ENCODE data around the gene LOC128125822.

DNA sequence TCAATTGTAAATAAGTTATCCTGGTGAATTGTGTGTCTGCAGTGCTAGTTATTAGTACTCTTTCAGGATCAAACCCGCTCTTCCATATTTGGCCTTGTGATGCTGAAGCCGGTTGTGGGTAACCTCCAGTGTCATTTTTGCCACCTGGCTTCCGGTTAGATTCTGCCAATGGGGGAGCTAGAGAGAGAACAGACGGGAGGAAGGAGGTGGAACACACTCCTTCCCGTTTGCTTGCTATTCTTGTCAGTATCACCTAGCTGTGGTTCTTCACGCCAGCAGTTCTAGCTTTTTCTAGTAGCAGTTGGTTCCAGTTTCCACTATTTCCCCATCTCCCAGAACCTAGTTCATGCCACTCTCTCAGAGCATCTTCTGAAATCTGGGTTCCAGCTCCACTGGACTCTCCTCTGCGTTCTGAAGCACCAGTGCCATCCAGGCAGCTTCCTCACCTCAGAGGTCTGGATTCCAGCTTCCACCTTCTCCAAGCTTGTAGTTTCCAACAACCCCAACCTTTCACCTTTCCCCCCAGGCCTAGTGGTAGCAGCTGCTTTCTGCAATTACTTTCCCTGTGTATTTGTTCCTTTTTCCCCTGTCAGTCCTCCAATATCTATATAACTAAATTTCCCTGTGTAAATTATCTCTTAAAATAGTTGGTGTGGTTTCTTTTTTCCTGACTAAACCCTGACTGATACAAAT, 46.9 kb upstream of the LOC128125822 start:
- TF ChIP-seq EZH2 (IDR thresholded peaks at IDR 0.05) (no peak), POLR2A (IDR thresholded peaks at IDR 0.05; ENCODE audit: borderline replicate concordance, extremely low read depth, insufficient read depth, insufficient read length) (no peak), ATF3 (IDR thresholded peaks at IDR 0.05) (no peak), POLR2AphosphoS5 (IDR thresholded peaks at IDR 0.05; ENCODE audit: low read depth, low read length) (no peak), EZH2phosphoT487 (IDR thresholded peaks at IDR 0.05; ENCODE audit: borderline replicate concordance) (no peak), ZBTB33 (IDR thresholded peaks at IDR 0.05; ENCODE audit: extremely low read depth, insufficient replicate concordance, low read length) (no peak), CEBPB (IDR thresholded peaks at IDR 0.05; ENCODE audit: low read depth) (no peak), TCF7L2 (IDR thresholded peaks at IDR 0.05; ENCODE audit: borderline replicate concordance, extremely low read depth, insufficient read depth, insufficient read length) (no peak), MAX (IDR thresholded peaks at IDR 0.05) (no peak)
- TF ChIP-seq, protein P1, sequence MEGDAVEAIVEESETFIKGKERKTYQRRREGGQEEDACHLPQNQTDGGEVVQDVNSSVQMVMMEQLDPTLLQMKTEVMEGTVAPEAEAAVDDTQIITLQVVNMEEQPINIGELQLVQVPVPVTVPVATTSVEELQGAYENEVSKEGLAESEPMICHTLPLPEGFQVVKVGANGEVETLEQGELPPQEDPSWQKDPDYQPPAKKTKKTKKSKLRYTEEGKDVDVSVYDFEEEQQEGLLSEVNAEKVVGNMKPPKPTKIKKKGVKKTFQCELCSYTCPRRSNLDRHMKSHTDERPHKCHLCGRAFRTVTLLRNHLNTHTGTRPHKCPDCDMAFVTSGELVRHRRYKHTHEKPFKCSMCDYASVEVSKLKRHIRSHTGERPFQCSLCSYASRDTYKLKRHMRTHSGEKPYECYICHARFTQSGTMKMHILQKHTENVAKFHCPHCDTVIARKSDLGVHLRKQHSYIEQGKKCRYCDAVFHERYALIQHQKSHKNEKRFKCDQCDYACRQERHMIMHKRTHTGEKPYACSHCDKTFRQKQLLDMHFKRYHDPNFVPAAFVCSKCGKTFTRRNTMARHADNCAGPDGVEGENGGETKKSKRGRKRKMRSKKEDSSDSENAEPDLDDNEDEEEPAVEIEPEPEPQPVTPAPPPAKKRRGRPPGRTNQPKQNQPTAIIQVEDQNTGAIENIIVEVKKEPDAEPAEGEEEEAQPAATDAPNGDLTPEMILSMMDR (IDR thresholded peaks at IDR 0.05 in 2 of 3, conservative IDR thresholded peaks at IDR 0.05 in 1 of 3; ENCODE audit: borderline replicate concordance in 1 of 3, insufficient read depth in 1 of 3, low read depth in 2 of 3, low read length in 2 of 3): 0 out of 6 replicates have a peak, but pooled peaks of 1 of the 3 experiments have one; percentile 14

Measured in HCT116 (cell line).